HG03103 (cell line): ENCODE measurements around the gene ACTG2.
"Not testable (repeated sequence)": the region's sequence is repeated elsewhere in the genome, so short reads cannot be mapped to it uniquely, and the experiment has no call there.

Source experiments
- ATAC-seq: cut with Tn5 transposase; IDR thresholded peaks from one replicate; pipeline ENCODE4 v1.9.1; 2021; ENCODE audit warnings: low read depth; ENCODE audit not compliant: unreplicated experiment

Gene ACTG2

GRCh38 chr2:73892631-73893329 is at the start of gene ACTG2:
ACTG2 (plus strand) TSS chr2:73893008; CDS start chr2:73901312, 8,304 bp downstream.
- ATAC-seq, result no peak

DNA sequence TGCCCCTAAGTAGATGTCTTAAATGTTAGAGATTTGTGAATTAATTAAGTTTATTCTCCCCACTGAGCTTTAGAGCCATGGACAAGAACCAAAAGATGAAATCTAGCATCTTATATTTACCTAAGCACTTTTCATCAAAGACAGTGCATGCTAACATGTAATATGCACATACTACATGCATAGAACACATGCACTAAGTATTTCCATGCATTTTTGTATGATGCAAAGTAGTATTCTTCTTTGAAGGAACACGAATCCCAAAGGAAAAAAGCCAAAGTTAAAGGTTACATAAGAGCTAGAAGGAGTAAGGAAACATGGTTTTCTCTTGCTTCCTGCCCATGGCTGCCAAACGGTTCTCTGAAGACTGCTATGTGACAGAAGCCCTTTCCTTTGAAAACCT is 48.7 kb upstream of the ACTG2 start:
- no peak for ATAC-seq

- ATAC-seq, result no peak
Measured at GRCh38 chr2:73850009-73850408, 42.8 kb upstream of the ACTG2 start.

DNA sequence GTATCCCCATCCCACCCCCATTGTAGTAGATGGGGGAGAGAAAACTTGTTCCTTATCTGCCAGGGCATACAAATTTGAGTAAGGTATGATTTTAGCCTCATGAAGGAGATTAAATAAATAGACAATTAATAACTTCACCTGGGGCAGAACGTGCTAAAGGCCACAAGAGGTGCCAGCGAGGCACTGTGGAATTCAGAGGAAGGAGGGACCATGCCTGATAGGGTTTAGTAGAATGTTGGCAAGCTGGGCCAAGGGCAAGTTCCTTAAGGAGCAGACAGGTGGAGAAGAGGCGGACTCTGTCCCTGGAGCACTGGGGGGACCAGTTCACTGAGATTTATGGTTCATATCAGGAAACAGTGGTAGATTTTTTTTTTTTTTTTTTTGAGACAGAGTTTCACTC is 41.5 kb upstream of the ACTG2 start:
- no peak for ATAC-seq

DNA sequence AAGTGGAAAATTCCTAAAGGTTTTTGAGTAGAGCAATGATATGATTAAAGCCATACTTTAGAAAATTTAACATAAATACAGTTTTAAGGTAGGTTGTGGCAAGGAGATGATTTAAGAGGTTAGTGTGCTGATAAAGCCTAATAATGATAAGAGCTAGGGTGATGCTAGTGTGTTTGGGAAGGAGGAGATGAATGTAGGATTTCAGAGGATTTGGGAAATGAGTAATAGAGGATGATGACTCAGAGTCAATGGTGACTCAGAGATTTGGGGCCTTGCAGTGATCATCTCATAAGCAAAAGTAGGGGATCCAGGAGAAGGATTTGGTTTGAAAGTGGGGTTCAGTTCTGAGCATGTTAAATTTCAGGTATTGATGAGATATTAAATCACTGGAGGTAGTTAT is 40.8 kb upstream of the ACTG2 start:
- no peak for ATAC-seq

DNA sequence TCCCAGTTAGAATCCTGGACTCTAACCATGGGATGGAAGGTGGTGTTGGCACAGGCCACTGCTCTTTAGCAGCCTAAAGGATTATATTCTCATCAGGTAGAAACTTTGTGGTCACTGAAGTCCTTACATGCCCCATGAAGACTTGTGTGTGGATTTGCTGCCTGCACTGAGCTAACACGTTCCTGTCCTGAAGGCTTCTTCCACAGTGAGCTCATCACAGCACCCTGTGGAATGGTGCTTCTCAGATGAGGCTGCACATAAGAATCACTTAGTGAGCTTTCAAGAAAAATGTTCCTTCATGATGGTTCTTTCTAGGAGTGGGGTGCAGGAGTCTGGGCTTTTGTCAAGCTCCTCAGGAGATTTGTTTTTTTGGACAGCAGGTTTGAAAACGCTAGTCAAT is 37.3 kb upstream of the ACTG2 start:
- ATAC-seq, result no peak

- ATAC-seq, result no peak
Measured at GRCh38 chr2:73856214-73856613, 36.6 kb upstream of the ACTG2 start.

DNA sequence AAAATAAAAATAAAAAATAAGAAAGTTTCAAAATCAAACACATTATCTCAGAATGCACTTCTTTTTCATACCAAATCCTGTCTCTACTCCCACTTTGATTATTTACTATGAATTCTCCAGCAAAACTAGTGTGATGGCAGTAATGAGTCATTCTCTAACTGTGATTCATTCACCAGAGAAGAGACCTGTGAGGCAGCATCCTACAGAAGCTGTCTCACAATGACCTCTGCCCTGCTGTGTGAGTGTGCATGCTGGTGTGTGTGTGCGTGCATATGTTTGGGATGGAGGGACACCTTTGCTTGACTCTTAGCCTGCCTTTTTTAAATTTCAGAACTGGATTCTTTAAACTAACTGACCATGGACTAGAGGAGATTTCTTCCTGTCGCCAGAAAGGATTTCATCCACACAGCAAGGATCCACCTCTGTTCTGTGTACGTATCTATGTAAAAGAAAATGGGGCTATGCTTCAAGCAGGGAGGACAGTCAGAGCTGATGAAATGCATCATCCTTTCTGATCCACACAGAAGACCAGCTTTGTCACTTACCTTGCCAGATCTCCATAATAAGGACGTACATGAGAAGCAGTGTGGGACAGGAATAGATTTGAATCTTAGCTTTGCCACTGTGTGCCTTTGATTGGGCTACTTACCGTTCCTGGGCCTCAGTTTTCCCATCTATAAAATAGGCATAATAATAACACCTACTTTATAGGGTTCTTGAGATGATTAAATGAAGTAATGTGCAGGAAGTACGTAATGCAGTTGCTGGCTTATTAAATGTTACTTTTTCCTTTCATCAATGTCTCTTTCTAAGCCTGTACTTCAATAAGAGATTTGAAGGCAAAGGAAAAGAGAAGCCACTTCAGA is 32.9 kb upstream of the ACTG2 start:
- no peak for ATAC-seq

- no peak for ATAC-seq
Measured at GRCh38 chr2:73862987-73863386, 29.8 kb upstream of the ACTG2 start.

DNA sequence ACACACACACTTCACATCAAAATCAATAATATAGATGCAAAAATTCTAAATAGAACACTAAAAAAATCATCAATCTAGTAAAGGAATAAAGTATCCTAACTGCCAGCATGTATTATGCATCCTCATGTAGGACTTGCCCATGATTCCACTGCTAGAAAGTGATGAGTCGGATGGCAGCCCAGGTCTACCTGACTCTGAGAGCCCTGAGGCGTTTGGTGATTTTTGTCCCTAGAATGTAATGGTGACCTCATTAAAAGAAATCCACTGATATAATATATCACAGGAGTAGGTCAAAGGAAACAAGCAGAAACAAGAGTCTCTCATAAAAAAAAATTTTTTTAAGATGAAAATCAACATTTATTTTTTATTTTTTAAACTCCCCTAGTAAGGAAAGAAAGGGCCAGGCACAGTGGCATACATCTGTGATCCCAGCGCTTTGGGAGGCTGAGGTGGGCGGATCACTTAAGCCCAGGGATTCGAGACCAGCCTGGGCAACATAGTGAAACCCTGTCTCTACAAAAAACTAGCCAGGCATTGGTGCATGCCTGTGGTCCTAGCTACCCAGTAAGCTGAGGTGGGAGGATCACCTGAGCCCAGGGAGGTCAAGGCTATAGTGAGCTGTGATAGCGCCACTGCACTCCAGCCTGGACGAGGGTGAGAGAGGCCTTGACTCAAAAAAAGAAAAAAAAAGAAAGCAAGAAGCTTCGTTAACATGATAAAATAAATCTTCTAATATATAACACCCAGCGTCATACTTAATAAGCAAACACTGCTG is 24.4 kb upstream of the ACTG2 start:
- no peak for ATAC-seq

- no peak for ATAC-seq
Measured at GRCh38 chr2:73870084-73870483, 22.7 kb upstream of the ACTG2 start.

- no peak for ATAC-seq
Measured at GRCh38 chr2:73877071-73877802, 15.6 kb upstream of the ACTG2 start.

GRCh38 chr2:73877984-73878383 is 14.8 kb upstream of the ACTG2 start:
- ATAC-seq, result not testable (repeated sequence)

GRCh38 chr2:73885406-73885805 is 7.4 kb upstream of the ACTG2 start:
- no peak for ATAC-seq

DNA sequence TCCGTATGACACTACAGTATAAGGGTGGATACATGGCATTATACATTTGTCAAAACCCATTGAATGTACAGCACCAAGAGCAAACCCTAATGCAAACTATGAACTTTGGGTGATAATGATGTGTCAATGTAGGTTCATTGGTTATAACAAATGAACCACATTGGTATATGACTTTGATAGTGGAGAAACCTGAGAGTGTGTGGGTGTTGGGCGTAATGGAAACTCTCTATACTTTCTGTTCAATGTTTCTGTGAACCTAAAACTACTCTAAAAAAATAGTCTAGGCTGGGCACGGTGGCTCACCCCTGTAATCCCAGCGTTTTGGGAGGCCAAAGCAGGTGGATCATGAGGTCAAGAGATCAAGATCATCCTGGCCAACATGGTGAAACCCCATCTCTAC is 6.5 kb upstream of the ACTG2 start:
- no peak for ATAC-seq

- not testable (repeated sequence) for ATAC-seq
Measured at GRCh38 chr2:73887596-73888353, 5.0 kb upstream of the ACTG2 start.

DNA sequence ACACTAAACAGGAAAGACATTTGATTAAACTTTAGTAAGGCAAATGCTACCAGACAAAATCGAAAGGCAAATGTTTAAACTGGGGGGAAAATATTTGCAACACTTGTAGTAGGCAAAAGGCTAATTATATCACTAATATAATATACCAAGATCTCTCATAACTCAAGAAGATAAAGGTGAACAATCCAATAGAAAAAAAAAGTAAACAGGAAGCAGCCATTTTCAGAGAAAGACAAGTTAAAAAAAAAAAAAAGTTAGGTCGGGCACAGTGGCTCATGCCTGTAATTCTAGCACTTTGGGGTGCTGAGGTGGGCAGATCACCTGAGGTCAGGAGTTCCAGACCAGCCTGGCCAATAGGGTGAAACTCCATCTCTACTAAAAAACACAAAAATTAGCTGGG is 4.4 kb upstream of the ACTG2 start:
- no peak for ATAC-seq

DNA sequence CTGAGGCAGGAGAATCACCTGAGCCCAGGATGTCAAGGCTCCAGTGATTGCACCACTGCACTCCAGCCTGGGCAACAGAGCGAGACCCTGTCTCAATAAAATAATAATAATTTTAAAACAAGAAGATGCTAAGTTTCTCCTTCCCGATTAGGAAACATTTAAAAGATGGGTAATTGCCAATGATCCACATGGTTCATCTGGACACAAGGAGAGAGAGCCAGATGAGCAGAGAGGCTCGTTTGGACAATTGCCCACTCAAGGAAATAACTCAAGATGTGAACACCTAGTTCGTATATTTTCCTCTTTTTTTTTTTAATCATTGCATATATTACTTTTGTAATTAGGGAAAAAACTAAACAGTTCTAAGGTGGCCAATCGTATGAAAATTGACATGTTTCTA is 3.6 kb upstream of the ACTG2 start:
- ATAC-seq, result no peak

GRCh38 chr2:73890301-73891092 is 2.3 kb upstream of the ACTG2 start:
- no peak for ATAC-seq
